Pulmonary artery endothelial cell (primary cell): ENCODE results near the gene ACSF2. TPM values are rescaled to one million over a fixed set of nuclear protein-coding genes. Genes with fewer than 3 reads are reported as not detected.

ENCODE experiments used
- total RNA-seq: library from RNA; depleted of rRNA; stranded (reverse); fragments of >200 nt; gene quantifications from 2 replicates; pipeline ENCODE4 v1.2.3, GENCODE V29; 2014

The ACSF2 gene
- total RNA-seq, 1 donor from 2014 or later: 10.0 TPM

Other genes with a start within 250 kb of the ACSF2 start
- gene COL1A1, start 224.6 kb upstream of the ACSF2 start, total RNA-seq: 0.26 and 0.88 TPM in 2 replicates
- not detected in 2 replicates for gene TMEM92, start 151.8 kb upstream of the ACSF2 start, total RNA-seq
- gene XYLT2, start 80.1 kb upstream of the ACSF2 start, total RNA-seq: 36.6 and 41.8 TPM in 2 replicates
- gene MRPL27, start 53.0 kb upstream of the ACSF2 start, total RNA-seq: 52.2 and 56.8 TPM in 2 replicates
- gene EME1, start 53.0 kb upstream of the ACSF2 start, total RNA-seq: 4.6 and 5.5 TPM in 2 replicates
- gene LRRC59, start 28.7 kb upstream of the ACSF2 start, total RNA-seq: 227 and 285 TPM in 2 replicates
- gene CHAD, start 42.7 kb downstream of the ACSF2 start, total RNA-seq: not detected in 2 replicates
- gene RSAD1, start 52.6 kb downstream of the ACSF2 start, total RNA-seq: 27.0 and 28.2 TPM in 2 replicates
- gene MYCBPAP, start 82.2 kb downstream of the ACSF2 start, total RNA-seq: 0.46 and 0.92 TPM in 2 replicates
- 0.04 and 0.07 TPM in 2 replicates for gene EPN3, start 106.5 kb downstream of the ACSF2 start, total RNA-seq
- gene SPATA20, start 121.0 kb downstream of the ACSF2 start, total RNA-seq: 47.2 and 57.8 TPM in 2 replicates
- 0.04 TPM in 1 of 2 replicates, not detected in the other for gene CACNA1G, start 134.5 kb downstream of the ACSF2 start, total RNA-seq
- gene ABCC3, start 208.7 kb downstream of the ACSF2 start, total RNA-seq: 2.4 and 3.6 TPM in 2 replicates